HG03025 (cell line): ENCODE results near the gene IMMT.

Source experiments
- ATAC-seq: cut with Tn5 transposase; IDR thresholded peaks from one replicate; pipeline ENCODE4 v1.9.1; 2021; ENCODE audit warnings: mild to moderate bottlenecking, moderate library complexity; ENCODE audit not compliant: unreplicated experiment, low FRiP score

The IMMT gene

DNA sequence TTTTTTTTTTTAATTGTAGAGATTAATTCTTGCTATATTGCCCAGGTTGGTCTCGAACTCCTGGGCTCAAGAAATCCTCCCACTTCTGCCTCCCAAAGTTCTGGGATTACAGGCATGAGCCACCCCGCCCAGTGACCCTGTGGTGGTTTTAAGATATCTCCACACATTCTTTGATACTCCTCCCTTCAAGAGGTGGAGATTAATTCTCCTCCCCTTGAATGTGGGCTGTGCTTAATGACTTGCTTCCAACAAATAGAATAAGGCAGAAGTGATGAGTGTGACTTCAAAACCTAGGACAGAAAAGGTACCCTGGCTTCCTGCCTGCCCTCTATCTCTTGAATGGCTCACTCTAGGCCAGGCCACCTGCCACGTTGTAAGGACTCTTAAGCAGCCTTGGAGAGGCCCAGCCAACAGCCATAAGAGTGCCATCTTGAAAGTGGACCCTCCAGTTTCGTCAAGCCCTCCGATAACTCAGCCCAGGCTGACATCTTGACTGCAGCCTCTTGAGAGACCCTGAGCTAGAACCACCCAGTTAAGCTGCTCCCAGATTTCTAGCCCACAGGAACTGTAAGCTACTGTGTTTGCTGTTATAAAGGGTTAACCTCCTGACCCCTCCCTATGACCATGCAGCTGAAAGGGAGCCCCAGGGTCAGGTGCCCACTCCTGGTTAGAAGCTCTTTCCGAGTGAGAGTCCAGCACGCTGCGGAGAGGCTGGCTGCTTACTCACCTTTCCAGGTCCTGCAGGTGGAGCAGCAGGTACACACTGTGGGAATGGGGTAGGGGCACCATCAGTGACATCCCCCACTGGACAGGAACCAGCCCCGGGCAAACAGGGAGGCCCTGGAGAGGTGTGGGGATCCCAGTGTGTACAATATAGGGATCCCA is 31.6 kb upstream of the IMMT start:
- no peak for ATAC-seq

DNA sequence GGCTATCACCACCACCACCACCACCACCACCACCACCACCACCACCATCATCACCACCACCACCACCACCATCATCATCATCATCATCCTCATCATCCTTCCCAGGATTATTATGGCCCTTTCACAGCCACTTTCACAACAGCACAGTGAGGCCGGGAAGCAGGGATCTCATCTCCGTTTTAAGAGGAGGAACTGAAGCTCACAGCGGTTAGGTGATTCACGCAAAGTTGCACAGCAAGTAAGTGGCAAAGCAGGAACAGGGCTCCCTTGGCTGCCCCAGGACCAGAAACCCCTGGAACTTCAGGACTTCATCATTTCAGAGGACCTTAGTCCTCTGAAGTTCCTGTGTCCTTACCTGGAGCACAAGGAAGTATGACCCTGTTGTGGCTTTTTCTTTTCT is 30.8 kb upstream of the IMMT start:
- no peak for ATAC-seq

- no peak for ATAC-seq
Measured at GRCh38 chr2:86225581-86225980, 30.3 kb upstream of the IMMT start.

DNA sequence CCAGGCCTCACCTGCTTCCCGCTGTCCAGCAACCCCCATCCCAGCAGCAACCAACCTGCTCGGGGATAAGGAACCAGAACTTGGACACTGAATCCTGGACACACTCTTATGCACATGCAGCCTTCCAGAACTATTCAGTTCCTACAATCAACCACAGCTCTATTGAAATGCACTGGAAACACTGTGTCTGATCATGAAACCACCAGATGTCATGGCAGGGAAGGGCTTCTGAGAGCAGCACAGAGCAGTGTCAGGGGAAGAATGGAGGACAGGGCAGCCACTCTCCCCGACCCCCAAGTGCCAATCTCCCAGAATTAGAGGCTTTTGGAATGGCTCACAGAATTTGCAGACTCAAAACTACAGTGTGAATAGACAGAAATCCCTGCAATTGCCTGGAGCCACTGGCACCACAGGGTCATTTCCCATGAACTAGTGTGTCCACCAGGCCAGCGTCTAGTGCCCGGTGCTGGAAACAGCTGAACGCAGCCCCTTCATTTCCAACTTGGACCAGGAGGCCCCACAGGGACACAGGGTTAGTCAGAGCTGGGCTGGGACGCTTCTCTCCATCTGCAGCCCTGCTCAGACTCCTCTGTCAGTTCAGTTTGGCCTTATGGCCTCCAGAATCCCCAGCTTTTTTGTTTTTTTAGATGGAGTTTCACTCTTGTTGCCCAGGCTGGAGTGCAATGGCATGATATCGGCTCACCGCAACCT is 29.5 kb upstream of the IMMT start:
- ATAC-seq: no peak

GRCh38 chr2:86223927-86224560 is 28.8 kb upstream of the IMMT start:
- no peak for ATAC-seq

DNA sequence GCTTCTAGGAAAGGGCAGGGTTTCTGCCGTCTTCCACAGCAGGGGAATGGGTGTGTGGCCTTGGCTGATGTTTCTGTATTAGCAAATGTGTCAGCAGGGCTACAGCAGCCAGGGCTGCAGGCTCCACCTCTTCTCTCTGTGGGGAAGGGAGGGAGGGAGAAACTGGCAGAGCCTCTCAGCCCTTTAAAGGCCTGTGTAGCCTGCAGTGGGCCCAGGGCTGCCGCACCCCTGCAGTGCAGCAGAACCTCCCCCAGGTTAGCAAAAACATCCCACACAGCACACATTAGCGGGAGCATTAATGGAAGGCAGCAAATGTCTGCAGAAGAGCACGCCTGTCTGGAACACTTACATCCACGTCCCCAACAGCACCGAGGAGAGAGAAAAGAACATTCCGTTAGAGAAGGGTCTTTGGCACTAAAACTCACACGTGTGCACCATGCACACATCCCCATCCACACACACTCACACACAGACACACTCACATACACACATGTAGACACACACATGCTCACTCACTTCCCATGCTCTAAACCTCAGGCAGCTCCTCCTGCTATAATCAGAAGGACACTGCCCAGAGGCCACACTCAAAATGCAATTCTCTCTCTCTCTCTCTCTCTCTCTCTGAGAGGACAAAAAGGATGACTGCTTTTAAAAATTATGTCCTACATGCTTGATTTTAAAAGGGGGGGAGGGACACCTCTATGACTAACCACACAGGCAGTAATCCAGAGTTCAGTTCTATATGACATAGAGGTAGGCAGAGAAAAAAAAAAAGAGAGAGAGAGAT is 28.1 kb upstream of the IMMT start:
- no peak for ATAC-seq

- no peak for ATAC-seq
Measured at GRCh38 chr2:86221066-86221684, 25.9 kb upstream of the IMMT start.

GRCh38 chr2:86219896-86220295 is 24.6 kb upstream of the IMMT start:
- ATAC-seq: no peak

GRCh38 chr2:86218124-86218523 is 22.9 kb upstream of the IMMT start:
- no peak for ATAC-seq

- ATAC-seq: no peak
Measured at GRCh38 chr2:86216575-86217555, 21.6 kb upstream of the IMMT start.

- no peak for ATAC-seq
Measured at GRCh38 chr2:86214503-86214832, 19.2 kb upstream of the IMMT start.

GRCh38 chr2:86213699-86214502 is 18.6 kb upstream of the IMMT start:
- no peak for ATAC-seq

DNA sequence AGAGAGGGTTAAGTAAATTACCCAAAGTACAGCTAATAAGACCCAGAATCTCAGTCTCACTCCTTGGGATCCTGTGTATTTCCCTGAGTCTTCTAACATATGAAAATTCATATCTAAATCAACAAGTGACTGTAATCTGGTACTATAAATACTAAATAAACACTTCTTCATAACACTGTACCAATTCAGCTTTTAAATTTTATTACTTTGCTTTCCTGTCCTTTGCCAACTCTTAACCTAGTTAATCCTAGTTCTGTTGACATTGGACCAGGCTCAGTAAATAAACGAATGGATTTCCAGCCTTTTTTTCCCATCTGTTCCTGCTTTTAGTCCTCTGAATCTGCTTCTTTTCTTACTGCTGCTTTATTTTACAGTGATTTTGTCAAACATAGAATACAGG is 17.8 kb upstream of the IMMT start:
- ATAC-seq: no peak

DNA sequence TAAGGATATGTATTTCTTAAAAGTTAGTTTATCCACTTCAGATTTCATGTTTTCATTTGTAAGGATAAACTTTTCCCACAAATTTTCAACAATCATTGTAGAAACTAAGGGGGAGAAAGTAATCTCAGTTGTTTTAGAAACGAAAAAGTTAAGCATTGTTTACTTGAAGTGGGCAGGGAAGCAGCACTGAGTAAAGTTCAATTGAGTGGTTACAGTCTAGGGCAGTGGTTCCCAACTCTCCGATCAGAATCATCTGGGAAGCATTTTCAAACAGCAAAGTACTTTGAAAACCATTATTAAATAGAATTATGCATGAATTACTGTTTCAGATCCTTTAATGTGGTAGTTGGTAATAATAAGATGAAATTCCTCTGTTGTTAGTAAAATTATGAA is 16.5 kb upstream of the IMMT start:
- ATAC-seq: no peak

- ATAC-seq: no peak
Measured at GRCh38 chr2:86211033-86211795, 16.0 kb upstream of the IMMT start.

- no peak for ATAC-seq
Measured at GRCh38 chr2:86204458-86204857, 9.2 kb upstream of the IMMT start.

DNA sequence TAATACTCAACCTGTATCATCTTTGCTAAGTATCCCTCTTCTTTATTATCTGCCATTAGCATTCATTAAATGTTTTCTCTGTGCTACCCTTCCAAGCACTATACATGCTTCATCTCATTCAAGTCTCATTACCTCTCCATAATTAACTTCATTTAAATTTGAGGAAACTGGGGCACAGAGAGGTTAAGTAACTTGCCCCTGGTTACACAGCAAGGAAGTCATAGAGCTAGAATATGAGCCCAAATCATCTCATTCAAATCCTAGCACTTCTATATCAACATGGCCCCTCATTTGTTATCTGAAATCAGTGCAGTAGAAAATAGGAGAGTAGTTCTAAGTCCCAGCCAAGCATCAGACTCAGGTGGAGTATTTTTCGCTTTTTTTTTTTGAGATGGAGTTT is 8.4 kb upstream of the IMMT start:
- no peak for ATAC-seq

DNA sequence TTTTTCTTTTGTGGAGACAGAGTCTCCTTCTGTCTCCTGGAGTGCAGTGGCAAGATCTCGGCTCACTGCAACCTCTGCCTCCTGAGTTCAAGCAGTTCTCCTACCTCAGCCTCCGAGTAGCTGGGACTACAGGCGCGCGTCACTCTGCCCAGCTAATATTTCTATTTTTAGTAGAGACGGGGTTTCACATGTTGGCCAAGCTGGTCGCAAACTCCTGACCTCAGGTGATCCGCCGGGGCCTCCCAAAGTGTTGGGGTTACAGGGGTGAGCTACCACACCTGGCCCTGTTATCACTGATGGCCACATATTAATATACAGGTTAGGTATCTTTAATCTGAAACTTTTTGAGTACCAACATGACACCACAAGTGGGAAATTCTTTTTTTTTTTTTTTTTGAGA is 7.4 kb upstream of the IMMT start:
- no peak for ATAC-seq
